HUDEP-2 (cell line): ENCODE data around the gene HHATL.
"Not testable (repeated sequence)": the region's sequence is repeated elsewhere in the genome, so short reads cannot be mapped to it uniquely, and the experiment has no call there.

Experiments
- DNase-seq, 76 experiments: peaks; one replicate each; lab custom pipeline; 2025; ENCODE audit not compliant: unreplicated experiment in 76 of 76; lab: John Stamatoyannopoulos, UW

HHATL gene

GRCh38 chr3:42734263-42734860, 31.8 kb upstream of the HHATL start:
- DNase-seq = no peak

- DNase-seq = no peak
These were observed 31.1 kb upstream of the HHATL start for GRCh38 chr3:42733501-42734262.

- no peak for DNase-seq
These were observed 30.3 kb upstream of the HHATL start for GRCh38 chr3:42732829-42733459.

GRCh38 chr3:42732196-42732828, 29.7 kb upstream of the HHATL start:
- DNase-seq = no peak

- DNase-seq = no peak
These were observed 29.0 kb upstream of the HHATL start for GRCh38 chr3:42731476-42732195.

GRCh38 chr3:42730706-42731420, 28.3 kb upstream of the HHATL start:
- no peak for DNase-seq

GRCh38 chr3:42730294-42730693, 27.7 kb upstream of the HHATL start:
- no peak for DNase-seq

GRCh38 chr3:42729404-42730145, 27.0 kb upstream of the HHATL start:
- DNase-seq = no peak

- no peak for DNase-seq
These were observed 26.2 kb upstream of the HHATL start for GRCh38 chr3:42728668-42729364.

- no peak for DNase-seq
These were observed 25.5 kb upstream of the HHATL start for GRCh38 chr3:42728056-42728455.

- no peak for DNase-seq
These were observed 22.9 kb upstream of the HHATL start for GRCh38 chr3:42725454-42725853.

GRCh38 chr3:42723219-42723618, 20.6 kb upstream of the HHATL start:
- no peak for DNase-seq

GRCh38 chr3:42722442-42722841, 19.8 kb upstream of the HHATL start:
- DNase-seq = not testable (repeated sequence)

GRCh38 chr3:42721690-42722089, 19.1 kb upstream of the HHATL start:
- no peak for DNase-seq

GRCh38 chr3:42720126-42720525, 17.5 kb upstream of the HHATL start:
- DNase-seq = no peak

GRCh38 chr3:42719002-42719401, 16.4 kb upstream of the HHATL start:
- no peak for DNase-seq

GRCh38 chr3:42718338-42718737, 15.7 kb upstream of the HHATL start:
- DNase-seq = no peak

- DNase-seq = no peak
These were observed 14.7 kb upstream of the HHATL start for GRCh38 chr3:42717306-42717705.
